Measurements from ENCODE around the gene ANKRD33.

DNA sequence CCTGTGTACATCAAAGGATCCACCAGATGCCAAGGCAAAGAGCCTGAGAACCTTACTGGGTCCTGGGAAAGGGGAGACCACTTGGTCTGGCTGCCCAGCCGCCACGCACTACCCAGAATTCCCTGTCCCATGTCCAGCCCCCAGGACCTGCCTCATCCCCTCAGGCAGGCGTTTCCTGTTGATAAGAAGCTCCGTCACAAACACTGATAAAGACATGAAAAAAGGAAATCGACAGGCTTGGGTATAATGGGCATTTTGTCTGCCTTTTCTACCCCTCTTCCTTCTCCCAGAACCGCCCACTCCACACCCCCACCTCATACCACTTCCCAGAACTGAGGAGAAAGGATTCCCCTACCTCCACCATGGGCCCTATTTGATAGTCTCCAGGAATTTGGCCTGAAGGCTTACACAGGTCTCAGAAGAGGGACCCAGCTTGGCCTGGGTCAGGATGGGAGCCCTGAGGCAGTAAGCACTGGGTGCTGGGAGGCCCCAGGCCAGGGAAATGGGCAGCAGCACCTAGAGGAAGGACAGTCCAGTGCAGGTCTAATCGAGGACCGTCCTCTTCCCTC, 38.2 kb downstream of the ANKRD33 start:
- TF ChIP-seq, protein P1, sequence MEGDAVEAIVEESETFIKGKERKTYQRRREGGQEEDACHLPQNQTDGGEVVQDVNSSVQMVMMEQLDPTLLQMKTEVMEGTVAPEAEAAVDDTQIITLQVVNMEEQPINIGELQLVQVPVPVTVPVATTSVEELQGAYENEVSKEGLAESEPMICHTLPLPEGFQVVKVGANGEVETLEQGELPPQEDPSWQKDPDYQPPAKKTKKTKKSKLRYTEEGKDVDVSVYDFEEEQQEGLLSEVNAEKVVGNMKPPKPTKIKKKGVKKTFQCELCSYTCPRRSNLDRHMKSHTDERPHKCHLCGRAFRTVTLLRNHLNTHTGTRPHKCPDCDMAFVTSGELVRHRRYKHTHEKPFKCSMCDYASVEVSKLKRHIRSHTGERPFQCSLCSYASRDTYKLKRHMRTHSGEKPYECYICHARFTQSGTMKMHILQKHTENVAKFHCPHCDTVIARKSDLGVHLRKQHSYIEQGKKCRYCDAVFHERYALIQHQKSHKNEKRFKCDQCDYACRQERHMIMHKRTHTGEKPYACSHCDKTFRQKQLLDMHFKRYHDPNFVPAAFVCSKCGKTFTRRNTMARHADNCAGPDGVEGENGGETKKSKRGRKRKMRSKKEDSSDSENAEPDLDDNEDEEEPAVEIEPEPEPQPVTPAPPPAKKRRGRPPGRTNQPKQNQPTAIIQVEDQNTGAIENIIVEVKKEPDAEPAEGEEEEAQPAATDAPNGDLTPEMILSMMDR (conservative IDR thresholded peaks at IDR 0.05; ENCODE audit: low read depth in 2 of 2), result no peak
- TF ChIP-seq POLR2AphosphoS5 (IDR thresholded peaks at IDR 0.05; ENCODE audit: low read depth) (no peak), STAT1 (IDR thresholded peaks at IDR 0.05; ENCODE audit: unreplicated experiment) (no peak), EZH2 (IDR thresholded peaks at IDR 0.05; ENCODE audit: low read depth, unreplicated experiment) (no peak)
- TF ChIP-seq, protein P2, sequence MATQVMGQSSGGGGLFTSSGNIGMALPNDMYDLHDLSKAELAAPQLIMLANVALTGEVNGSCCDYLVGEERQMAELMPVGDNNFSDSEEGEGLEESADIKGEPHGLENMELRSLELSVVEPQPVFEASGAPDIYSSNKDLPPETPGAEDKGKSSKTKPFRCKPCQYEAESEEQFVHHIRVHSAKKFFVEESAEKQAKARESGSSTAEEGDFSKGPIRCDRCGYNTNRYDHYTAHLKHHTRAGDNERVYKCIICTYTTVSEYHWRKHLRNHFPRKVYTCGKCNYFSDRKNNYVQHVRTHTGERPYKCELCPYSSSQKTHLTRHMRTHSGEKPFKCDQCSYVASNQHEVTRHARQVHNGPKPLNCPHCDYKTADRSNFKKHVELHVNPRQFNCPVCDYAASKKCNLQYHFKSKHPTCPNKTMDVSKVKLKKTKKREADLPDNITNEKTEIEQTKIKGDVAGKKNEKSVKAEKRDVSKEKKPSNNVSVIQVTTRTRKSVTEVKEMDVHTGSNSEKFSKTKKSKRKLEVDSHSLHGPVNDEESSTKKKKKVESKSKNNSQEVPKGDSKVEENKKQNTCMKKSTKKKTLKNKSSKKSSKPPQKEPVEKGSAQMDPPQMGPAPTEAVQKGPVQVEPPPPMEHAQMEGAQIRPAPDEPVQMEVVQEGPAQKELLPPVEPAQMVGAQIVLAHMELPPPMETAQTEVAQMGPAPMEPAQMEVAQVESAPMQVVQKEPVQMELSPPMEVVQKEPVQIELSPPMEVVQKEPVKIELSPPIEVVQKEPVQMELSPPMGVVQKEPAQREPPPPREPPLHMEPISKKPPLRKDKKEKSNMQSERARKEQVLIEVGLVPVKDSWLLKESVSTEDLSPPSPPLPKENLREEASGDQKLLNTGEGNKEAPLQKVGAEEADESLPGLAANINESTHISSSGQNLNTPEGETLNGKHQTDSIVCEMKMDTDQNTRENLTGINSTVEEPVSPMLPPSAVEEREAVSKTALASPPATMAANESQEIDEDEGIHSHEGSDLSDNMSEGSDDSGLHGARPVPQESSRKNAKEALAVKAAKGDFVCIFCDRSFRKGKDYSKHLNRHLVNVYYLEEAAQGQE (IDR thresholded peaks at IDR 0.05; ENCODE audit: unreplicated experiment), result no peak
